Transverse colon (tissue), 4 donors: ENCODE results near the gene SCAPER. TPM values are rescaled to one million over a fixed set of nuclear protein-coding genes. Genes with fewer than 3 reads are reported as not detected.

Experiments
- DNase-seq: peaks from one replicate; pipeline ENCODE4 v3.0.0-alpha.2; 2019
- H3K27ac ChIP-seq, 4 donors: fragments of 200-600 bp; sonication (generic); 2 replicates each; pipeline ENCODE4 v1.5.1; 2016 to 2018; ENCODE audit warnings: inconsistent platforms in 4 of 4
- H3K27me3 ChIP-seq: fragments of 200-600 bp; sonication (generic); 2 replicates; pipeline ENCODE4 v1.5.1; 2017; ENCODE audit warnings: inconsistent platforms
- H3K36me3 ChIP-seq, 4 donors: fragments of 200-600 bp; sonication (generic); 2 replicates each; pipeline ENCODE4 v1.5.1; 2017 to 2019; ENCODE audit warnings: inconsistent platforms in 4 of 4
- H3K4me1 ChIP-seq, 4 donors: fragments of 200-600 bp; sonication (generic); 2 replicates each; pipeline ENCODE4 v1.5.1; 2017 to 2020; ENCODE audit warnings: inconsistent platforms in 4 of 4
- H3K4me3 ChIP-seq, 4 donors: fragments of 200-600 bp; sonication (generic); 1 replicate in 1 of 4; 2 replicates in 3 of 4; pipeline versions ENCODE4 v1.5.1 to v1.6.1; 2017 to 2019; ENCODE audit warnings: inconsistent platforms in 4 of 4
- H3K9me3 ChIP-seq, 2 donors: fragments of 200-600 bp; sonication (generic); 2 replicates each; pipeline ENCODE4 v1.5.1; 2017 to 2019; ENCODE audit warnings: inconsistent platforms in 2 of 2
- CTCF ChIP-seq, 5 experiments: fragments of 200-600 bp in 3 of 5; fragments of 450-650 bp in 2 of 5; sonication (generic) in 3 of 5; IDR thresholded peaks; 1 replicate in 2 of 5; 2 replicates in 3 of 5; pipeline ENCODE4 v1.5.1; 2016 to 2017; ENCODE audit warnings: antibody characterized with exemption in 5 of 5, inconsistent platforms in 3 of 5, mild to moderate bottlenecking in 2 of 5, moderate library complexity in 1 of 5
- EP300 ChIP-seq: sonication (generic); formaldehyde crosslinking; IDR thresholded peaks from one replicate; pipeline ENCODE4 v1.6.1; 2017; ENCODE audit warnings: antibody characterized with exemption, low read depth
- POLR2A ChIP-seq: fragments of 450-650 bp; IDR thresholded peaks from one replicate; pipeline ENCODE4 v1.6.1; 2016; ENCODE audit warnings: antibody characterized with exemption, mild to moderate bottlenecking, moderate library complexity
- POLR2AphosphoS5 ChIP-seq, 3 donors: sonication (generic); formaldehyde crosslinking; IDR thresholded peaks; one replicate each; pipeline ENCODE4 v1.6.1; 2016; ENCODE audit warnings: antibody characterized with exemption in 3 of 3
- WGBS, 2 donors: methylation state at CpG; one replicate each; pipeline ENCODE4 v1.1.5; 2018; ENCODE audit warnings: low coverage in 1 of 2; 5-methylcytosine and 5-hydroxymethylcytosine counted together
- in situ Hi-C, 4 donors: fragments of 200-750 bp; cut with MboI; loops; one replicate each; pipeline versions ENCODE4 v1.15.0 to v1.15.1; 2017; ENCODE audit warnings: low sequenced_read_pairs in 3 of 4, low pct_ligation_motif_present in 1 of 4, low pct_unique_long_range_greater_than_20kb in 1 of 4
- intact Hi-C: fragments of 100-400 bp; cut with DNase I; formaldehyde crosslinking; loops from one replicate; pipeline ENCODE4 v1.15.1; 2023; ENCODE audit warnings: low total_unique reads
- total RNA-seq, 4 donors: library from RNA; depleted of rRNA; stranded (reverse); fragments of >200 nt; gene quantifications; one replicate each; pipeline ENCODE4 v1.1.0, GENCODE V29; 2016

The SCAPER gene
- total RNA-seq, 4 donors from 2014 or later = 31.8 to 121 (median 48.7) TPM

DNA sequence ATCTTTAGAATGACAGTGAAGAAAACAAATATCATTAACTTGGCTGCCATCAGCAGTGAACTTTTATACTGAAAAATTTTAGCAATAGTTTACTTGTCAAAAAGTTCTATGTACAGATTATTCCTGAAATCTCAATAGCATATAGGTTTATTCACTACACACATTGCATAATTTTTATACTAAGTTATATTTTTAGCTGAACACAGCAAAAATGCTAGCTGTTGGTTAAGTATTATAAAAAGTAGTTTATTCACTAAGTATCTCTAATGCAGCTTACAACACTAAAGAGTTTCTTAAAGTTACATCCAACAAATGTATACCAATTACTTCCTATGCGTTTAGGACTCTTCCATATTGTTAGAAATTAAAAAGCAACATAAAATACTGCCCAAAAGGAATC, 131.9 kb downstream of the SCAPER start:
- no peaks in the 10 kb centered on the region for H3K27me3 ChIP-seq
- no peak for DNase-seq
- no peak overlapping the region for H3K27ac ChIP-seq
- H3K36me3 ChIP-seq = no peaks in the 10 kb centered on the region
- TF ChIP-seq CTCF (IDR thresholded peaks at IDR 0.05) (no peak), POLR2A (no peak), EP300 (no peak), POLR2AphosphoS5 (IDR thresholded peaks at IDR 0.05) (no peak)
- in situ Hi-C loops = no loop called here
- intact Hi-C loops = no loop called here
- peaks cover 5 to 7% of the 10 kb centered on the region in 2 donors for H3K9me3 ChIP-seq
- H3K4me3 ChIP-seq = no peak overlapping the region
- 76 to 98% methylated on average over 1 of the region's 1 CpG for WGBS, 2 donors
- peaks cover 0 to 4% (median 0%) of the 10 kb centered on the region in 4 donors for H3K4me1 ChIP-seq

DNA sequence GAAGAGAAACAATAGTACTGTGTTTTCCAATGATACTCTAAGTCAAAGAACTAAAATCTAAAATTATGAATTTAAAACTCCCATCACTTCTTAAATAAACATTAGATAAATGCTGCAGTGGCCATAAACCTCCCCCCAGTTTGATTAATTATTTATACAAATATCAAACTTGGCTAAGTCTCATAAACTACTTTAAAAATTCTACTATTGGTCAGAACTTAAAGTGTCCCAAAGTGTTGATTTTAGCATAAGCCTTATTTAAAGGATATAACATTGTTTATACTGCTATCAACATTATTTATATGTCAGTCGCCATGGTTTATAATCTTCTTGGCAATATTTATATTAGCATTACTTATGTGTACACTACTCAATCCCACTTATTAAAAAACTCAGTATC, 132.4 kb downstream of the SCAPER start:
- 66 to 78% methylated on average over 1 of the region's 1 CpG for WGBS, 2 donors
- TF ChIP-seq CTCF (IDR thresholded peaks at IDR 0.05) (no peak), POLR2A (no peak)
- DNase-seq = no peak
- peaks cover 0 to 4% (median 0%) of the 10 kb centered on the region in 4 donors for H3K4me1 ChIP-seq
- H3K9me3 ChIP-seq = peaks cover 5 to 7% of the 10 kb centered on the region in 2 donors
- in situ Hi-C loops = no loop called here
- intact Hi-C loops = no loop called here
- H3K36me3 ChIP-seq = no peaks in the 10 kb centered on the region
- no peak overlapping the region for H3K4me3 ChIP-seq
- H3K27me3 ChIP-seq = no peaks in the 10 kb centered on the region
- no peak overlapping the region for H3K27ac ChIP-seq

DNA sequence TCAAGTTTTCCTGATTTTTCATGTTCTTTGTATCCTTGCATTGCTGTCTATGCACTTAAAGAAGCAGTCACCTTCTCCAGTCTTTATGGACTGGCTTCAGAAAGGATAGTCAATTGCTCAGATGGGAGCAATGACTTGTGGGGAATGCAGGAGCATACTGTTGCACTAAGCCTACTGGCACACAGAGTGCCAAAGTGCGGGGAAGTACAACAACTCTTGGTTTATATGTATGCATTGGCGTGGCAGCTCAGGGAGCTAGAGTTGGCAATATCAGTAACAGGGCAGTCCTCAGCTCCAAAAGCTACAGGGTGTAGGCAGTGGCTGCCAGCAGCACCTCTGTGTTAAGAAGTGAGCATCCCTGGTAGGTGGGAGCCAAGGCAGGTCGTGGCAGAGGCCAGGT, 141.1 kb downstream of the SCAPER start:
- Histone ChIP-seq H3K4me3 (no peak overlapping the region), H3K9me3 (no peaks in the 10 kb centered on the region), H3K27ac (no peak overlapping the region), H3K4me1 (no peaks in the 10 kb centered on the region), H3K27me3 (no peaks in the 10 kb centered on the region), H3K36me3 (peaks cover 0 to 20% (median 5%) of the 10 kb centered on the region in 4 donors)
- in situ Hi-C loops (no loop called here), intact Hi-C loops (no loop called here)
- TF ChIP-seq EP300 (no peak), POLR2AphosphoS5 (IDR thresholded peaks at IDR 0.05) (no peak), CTCF (IDR thresholded peaks at IDR 0.05) (no peak), POLR2A (no peak)
- DNase-seq = no peak
- 75% methylated on average over 3 of the region's 3 CpGs; no CpG with 5 or more reads in 1 of the 2 donors for WGBS, 2 donors

DNA sequence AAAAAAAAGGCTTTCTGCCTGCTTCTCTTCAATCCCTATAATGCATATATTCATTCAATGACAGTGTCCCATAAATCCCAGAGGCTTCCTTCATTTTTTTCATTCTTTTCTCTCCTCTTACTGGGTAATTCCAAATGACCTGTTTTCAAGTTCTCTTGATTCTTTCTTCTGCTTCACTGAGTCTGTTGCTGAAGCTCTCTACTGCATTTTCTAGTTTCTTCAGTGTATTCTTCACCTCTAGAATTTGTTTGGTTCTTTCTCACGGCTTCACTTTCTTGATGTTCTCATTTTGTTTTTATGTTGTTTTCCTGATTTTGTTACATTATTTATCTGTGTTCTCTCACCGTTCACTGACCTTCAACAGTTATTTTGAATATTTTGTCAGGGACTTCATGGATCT, 141.6 kb downstream of the SCAPER start:
- Histone ChIP-seq H3K36me3 (peaks cover 0 to 20% (median 5%) of the 10 kb centered on the region in 4 donors), H3K27me3 (no peaks in the 10 kb centered on the region), H3K27ac (no peak overlapping the region), H3K4me3 (no peak overlapping the region), H3K4me1 (no peaks in the 10 kb centered on the region), H3K9me3 (no peaks in the 10 kb centered on the region)
- intact Hi-C loops = no loop called here
- TF ChIP-seq POLR2A (no peak), EP300 (no peak), POLR2AphosphoS5 (IDR thresholded peaks at IDR 0.05) (no peak), CTCF (IDR thresholded peaks at IDR 0.05) (no peak)
- 96 to 100% methylated on average over 2 of the region's 2 CpGs for WGBS, 2 donors
- in situ Hi-C loops = no loop called here
- DNase-seq = no peak
